Central memory CD8-positive, alpha-beta T cell (primary cell): ENCODE results near the gene AFF3.
"Not testable (repeated sequence)": the region's sequence is repeated elsewhere in the genome, so short reads cannot be mapped to it uniquely, and the experiment has no call there.

ENCODE experiments used
- ATAC-seq: fragments of 150-1000 bp; cut with Tn5 transposase; replicated peaks from 2 replicates; pipeline ENCODE4 v1.10.0; 2022; ENCODE audit warnings: mild to moderate bottlenecking, moderate FRiP score, moderate number of reproducible peaks; ENCODE audit not compliant: poor library complexity, severe bottlenecking; ENCODE audit errors: extremely low read depth
- DNase-seq, 2 donors: peaks; one replicate each; pipeline ENCODE4 v3.0.0; 2021; ENCODE audit warnings: low spot score in 2 of 2
- H3K27ac Mint-ChIP-seq: one replicate; pipeline ENCODE4 v1.8.0; 2022; ENCODE audit warnings: low read depth, mild to moderate bottlenecking, moderate library complexity, mixed read lengths
- H3K27me3 Mint-ChIP-seq: one replicate; pipeline ENCODE4 v1.8.0; 2022; ENCODE audit warnings: mixed read lengths
- H3K36me3 Mint-ChIP-seq: one replicate; pipeline ENCODE4 v1.8.0; 2022; ENCODE audit warnings: mild to moderate bottlenecking, moderate library complexity, mixed read lengths; ENCODE audit not compliant: insufficient read depth
- H3K4me1 Mint-ChIP-seq: one replicate; pipeline ENCODE4 v1.8.0; 2022; ENCODE audit warnings: mixed read lengths
- H3K4me3 Mint-ChIP-seq: one replicate; pipeline ENCODE4 v1.8.0; 2022; ENCODE audit warnings: mild to moderate bottlenecking, moderate library complexity, mixed read lengths
- H3K9me3 Mint-ChIP-seq: one replicate; pipeline ENCODE4 v1.8.0; 2022; ENCODE audit warnings: mixed read lengths

AFF3 gene

GRCh38 chr2:100176925-100177324, 34.5 kb upstream of the AFF3 start:
- ATAC-seq (no peak), DNase-seq (no peak)
- H3K27me3 Mint-ChIP-seq, result no peaks in the 10 kb centered on the region
- no peaks in the 10 kb centered on the region for H3K36me3 Mint-ChIP-seq
- no peak overlapping the region for H3K27ac Mint-ChIP-seq
- no peaks in the 10 kb centered on the region for H3K4me1 Mint-ChIP-seq
- H3K4me3 Mint-ChIP-seq, result no peak overlapping the region
- no peaks in the 10 kb centered on the region for H3K9me3 Mint-ChIP-seq

- no peaks in the 10 kb centered on the region for H3K4me1 Mint-ChIP-seq
- no peaks in the 10 kb centered on the region for H3K36me3 Mint-ChIP-seq
These were observed 31.6 kb upstream of the AFF3 start for GRCh38 chr2:100174026-100174431.

GRCh38 chr2:100166701-100167100, 24.3 kb upstream of the AFF3 start:
- Mint-ChIP-seq H3K27me3 (no peaks in the 10 kb centered on the region), H3K36me3 (no peaks in the 10 kb centered on the region), H3K9me3 (no peaks in the 10 kb centered on the region), H3K4me1 (no peaks in the 10 kb centered on the region), H3K27ac (no peak overlapping the region), H3K4me3 (no peak overlapping the region)
- DNase-seq (no peak), ATAC-seq (no peak)

More at GRCh38 chr2:100174026-100174431, 31.6 kb upstream of the AFF3 start:
- Mint-ChIP-seq H3K9me3 (no peaks in the 10 kb centered on the region), H3K27me3 (no peaks in the 10 kb centered on the region), H3K4me3 (no peak overlapping the region), H3K27ac (no peak overlapping the region)
- DNase-seq, result no peak
- ATAC-seq, result no peak

GRCh38 chr2:100163605-100164004, 21.2 kb upstream of the AFF3 start:
- Mint-ChIP-seq H3K27ac (no peak overlapping the region), H3K36me3 (no peaks in the 10 kb centered on the region), H3K4me1 (no peaks in the 10 kb centered on the region), H3K27me3 (peaks cover 10% of the 10 kb centered on the region), H3K9me3 (no peaks in the 10 kb centered on the region), H3K4me3 (no peak overlapping the region)
- ATAC-seq (no peak), DNase-seq (no peak)

GRCh38 chr2:100161945-100162620, 19.7 kb upstream of the AFF3 start:
- H3K9me3 Mint-ChIP-seq, result no peaks in the 10 kb centered on the region
- H3K27me3 Mint-ChIP-seq, result peaks cover 10% of the 10 kb centered on the region
- H3K36me3 Mint-ChIP-seq, result no peaks in the 10 kb centered on the region
- H3K27ac Mint-ChIP-seq, result no peak overlapping the region
- no peak for ATAC-seq
- H3K4me1 Mint-ChIP-seq, result no peaks in the 10 kb centered on the region
- H3K4me3 Mint-ChIP-seq, result no peak overlapping the region
- no peak for DNase-seq

- no peaks in the 10 kb centered on the region for H3K9me3 Mint-ChIP-seq
- peaks cover 11% of the 10 kb centered on the region for H3K27me3 Mint-ChIP-seq
- no peak overlapping the region for H3K27ac Mint-ChIP-seq
- no peaks in the 10 kb centered on the region for H3K36me3 Mint-ChIP-seq
- no peaks in the 10 kb centered on the region for H3K4me1 Mint-ChIP-seq
- H3K4me3 Mint-ChIP-seq, result no peak overlapping the region
- no peak for DNase-seq
- no peak for ATAC-seq
These were observed 18.0 kb upstream of the AFF3 start for GRCh38 chr2:100160396-100160795.

- ATAC-seq, H3K4me3 Mint-ChIP-seq, H3K36me3 Mint-ChIP-seq, H3K4me1 Mint-ChIP-seq, H3K9me3 Mint-ChIP-seq, DNase-seq, H3K27ac Mint-ChIP-seq: not testable (repeated sequence)
- H3K27me3 Mint-ChIP-seq, result peaks cover 15% of the 10 kb centered on the region
These were observed 9.4 kb upstream of the AFF3 start for GRCh38 chr2:100151832-100152231.

GRCh38 chr2:100151310-100151709, 8.9 kb upstream of the AFF3 start:
- Mint-ChIP-seq H3K9me3 (peaks cover 6% of the 10 kb centered on the region), H3K27ac (no peak overlapping the region), H3K4me3 (no peak overlapping the region), H3K27me3 (peaks cover 15% of the 10 kb centered on the region), H3K4me1 (no peaks in the 10 kb centered on the region), H3K36me3 (no peaks in the 10 kb centered on the region)
- DNase-seq, result no peak
- no peak for ATAC-seq

GRCh38 chr2:100148883-100149282, 6.5 kb upstream of the AFF3 start:
- Mint-ChIP-seq H3K4me1 (no peaks in the 10 kb centered on the region), H3K36me3 (no peaks in the 10 kb centered on the region), H3K9me3 (peaks cover 6% of the 10 kb centered on the region), H3K27me3 (peaks cover under 1% of the 10 kb centered on the region), H3K27ac (no peak overlapping the region), H3K4me3 (no peak overlapping the region)
- DNase-seq (no peak), ATAC-seq (no peak)

- no peak for DNase-seq
- H3K27me3 Mint-ChIP-seq, result peaks cover 10% of the 10 kb centered on the region
- H3K4me3 Mint-ChIP-seq, result no peak overlapping the region
- ATAC-seq, result no peak
- H3K4me1 Mint-ChIP-seq, result peaks cover 18% of the 10 kb centered on the region
- H3K36me3 Mint-ChIP-seq, result peaks cover 2% of the 10 kb centered on the region
- H3K27ac Mint-ChIP-seq, result no peak overlapping the region
- H3K9me3 Mint-ChIP-seq, result no peaks in the 10 kb centered on the region
These were observed 4.2 kb upstream of the AFF3 start for GRCh38 chr2:100146657-100146960.

- DNase-seq, result no peak
- H3K27ac Mint-ChIP-seq, result no peak overlapping the region
These were observed 3.7 kb upstream of the AFF3 start for GRCh38 chr2:100145893-100146656.

GRCh38 chr2:100143286-100143685, 896 bp upstream of the AFF3 start:
- H3K27ac Mint-ChIP-seq, result no peak overlapping the region
- peaks cover 10% of the 10 kb centered on the region for H3K27me3 Mint-ChIP-seq
- no peak for ATAC-seq
- H3K4me1 Mint-ChIP-seq, result peaks cover 25% of the 10 kb centered on the region
- DNase-seq, result no peak
- no peak overlapping the region for H3K4me3 Mint-ChIP-seq
- no peaks in the 10 kb centered on the region for H3K9me3 Mint-ChIP-seq
- H3K36me3 Mint-ChIP-seq, result peaks cover 2% of the 10 kb centered on the region

More at GRCh38 chr2:100145893-100146656, 3.7 kb upstream of the AFF3 start:
- Mint-ChIP-seq H3K27me3 (peaks cover 10% of the 10 kb centered on the region), H3K9me3 (no peaks in the 10 kb centered on the region), H3K36me3 (peaks cover 2% of the 10 kb centered on the region), H3K4me3 (no peak overlapping the region), H3K4me1 (peaks cover 18% of the 10 kb centered on the region)
- ATAC-seq, result no peak

GRCh38 chr2:100141906-100142305, 484 bp downstream of the AFF3 start:
- no peaks in the 10 kb centered on the region for H3K9me3 Mint-ChIP-seq
- H3K27me3 Mint-ChIP-seq, result peaks cover 10% of the 10 kb centered on the region
- peaks cover 3% of the 10 kb centered on the region for H3K36me3 Mint-ChIP-seq
- ATAC-seq, result no peak
- peak overlapping the region; percentile 44 for H3K27ac Mint-ChIP-seq
- peaks cover 25% of the 10 kb centered on the region for H3K4me1 Mint-ChIP-seq
- peak overlapping the region; percentile 81 for H3K4me3 Mint-ChIP-seq
- no peak for DNase-seq
